Activated CD8-positive, alpha-beta T cell treated with anti-CD3 and anti-CD28 coated beads for 36 hours (primary cell): ENCODE data around the gene CLEC18B. TPM values are rescaled to one million over a fixed set of nuclear protein-coding genes. Genes with fewer than 3 reads are reported as not detected.
"Not testable (repeated sequence)": the region's sequence is repeated elsewhere in the genome, so short reads cannot be mapped to it uniquely, and the experiment has no call there.

ENCODE experiments used
- ATAC-seq: fragments of 200-7000 bp; cut with Tn5 transposase; one replicate; pipeline ENCODE4 v1.10.0; 2021; ENCODE audit warnings: mild to moderate bottlenecking, moderate library complexity
- CTCF ChIA-PET: fragments of 350-600 bp; sonication (Branson Sonifier 250); formaldehyde crosslinking; loops from one replicate; lab custom pipeline; 2021; ENCODE audit warnings: antibody characterized with exemption; lab: Charles Lee
- POLR2A ChIA-PET: fragments of 350-600 bp; sonication (Branson Sonifier 250); formaldehyde crosslinking; loops from one replicate; lab custom pipeline; 2021; ENCODE audit warnings: antibody characterized with exemption; lab: Charles Lee
- DNase-seq: peaks from one replicate; pipeline ENCODE4 v3.0.0-alpha.2; 2020
- H3K27ac Mint-ChIP-seq: one replicate; pipeline ENCODE4 v1.8.0; 2021; ENCODE audit warnings: mild to moderate bottlenecking, mixed read lengths
- H3K27me3 Mint-ChIP-seq: one replicate; pipeline ENCODE4 v1.8.0; 2021; ENCODE audit warnings: mixed read lengths
- H3K36me3 Mint-ChIP-seq: one replicate; pipeline ENCODE4 v1.8.0; 2021; ENCODE audit warnings: low read depth, mixed read lengths
- H3K4me1 Mint-ChIP-seq: one replicate; pipeline ENCODE4 v1.8.0; 2021; ENCODE audit warnings: low read depth, mixed read lengths
- H3K4me3 Mint-ChIP-seq: one replicate; pipeline ENCODE4 v1.8.0; 2021; ENCODE audit warnings: mild to moderate bottlenecking, moderate library complexity, mixed read lengths
- H3K9me3 Mint-ChIP-seq: one replicate; pipeline ENCODE4 v1.8.0; 2021; ENCODE audit warnings: mixed read lengths
- CTCF ChIP-seq: fragments of 200-600 bp; IDR thresholded peaks from one replicate; pipeline ENCODE4 v1.8.0; 2022; ENCODE audit warnings: antibody characterized with exemption, mild to moderate bottlenecking
- intact Hi-C: fragments of 100-400 bp; cut with micrococcal nuclease; formaldehyde crosslinking; loops from one replicate; pipeline ENCODE4 v1.10.0; 2022
- total RNA-seq, 2 experiments: library from RNA; stranded (reverse); gene quantifications; one replicate each; pipeline ENCODE4 v1.2.3, GENCODE V29; 2021

The CLEC18B gene
- total RNA-seq, 2 experiments from 2014 or later, result 0.22 TPM; not detected in 1

GRCh38 chr16:74394604-74395003, 26.7 kb downstream of the CLEC18B start:
- intact Hi-C loops, POLR2A ChIA-PET, H3K4me3 Mint-ChIP-seq, CTCF ChIA-PET, H3K27me3 Mint-ChIP-seq, H3K4me1 Mint-ChIP-seq, ATAC-seq, H3K9me3 Mint-ChIP-seq, DNase-seq, H3K27ac Mint-ChIP-seq, H3K36me3 Mint-ChIP-seq: not testable (repeated sequence)

DNA sequence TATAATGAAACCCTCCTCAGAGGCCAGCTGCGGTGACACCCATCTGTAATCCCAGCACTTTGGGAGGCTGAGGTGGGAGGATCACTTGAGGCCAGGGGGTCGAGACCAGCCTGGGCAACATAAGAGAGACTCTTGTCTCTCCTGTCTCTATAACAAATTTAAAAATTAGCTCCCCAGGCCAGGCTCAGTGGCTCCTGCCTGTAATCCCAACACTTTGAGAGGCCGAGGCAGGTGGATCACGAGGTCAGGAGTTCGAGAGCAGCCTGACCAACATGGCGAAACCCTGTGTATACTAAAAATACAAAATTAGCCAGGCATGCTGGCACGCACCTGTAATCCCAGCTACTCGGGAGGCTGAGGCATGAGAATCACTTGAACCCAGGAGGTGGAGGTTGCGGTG, 27.1 kb downstream of the CLEC18B start:
- intact Hi-C loops, H3K4me1 Mint-ChIP-seq, H3K36me3 Mint-ChIP-seq, H3K4me3 Mint-ChIP-seq, H3K9me3 Mint-ChIP-seq, CTCF ChIA-PET, ATAC-seq, H3K27me3 Mint-ChIP-seq, DNase-seq, POLR2A ChIA-PET, H3K27ac Mint-ChIP-seq: not testable (repeated sequence)

DNA sequence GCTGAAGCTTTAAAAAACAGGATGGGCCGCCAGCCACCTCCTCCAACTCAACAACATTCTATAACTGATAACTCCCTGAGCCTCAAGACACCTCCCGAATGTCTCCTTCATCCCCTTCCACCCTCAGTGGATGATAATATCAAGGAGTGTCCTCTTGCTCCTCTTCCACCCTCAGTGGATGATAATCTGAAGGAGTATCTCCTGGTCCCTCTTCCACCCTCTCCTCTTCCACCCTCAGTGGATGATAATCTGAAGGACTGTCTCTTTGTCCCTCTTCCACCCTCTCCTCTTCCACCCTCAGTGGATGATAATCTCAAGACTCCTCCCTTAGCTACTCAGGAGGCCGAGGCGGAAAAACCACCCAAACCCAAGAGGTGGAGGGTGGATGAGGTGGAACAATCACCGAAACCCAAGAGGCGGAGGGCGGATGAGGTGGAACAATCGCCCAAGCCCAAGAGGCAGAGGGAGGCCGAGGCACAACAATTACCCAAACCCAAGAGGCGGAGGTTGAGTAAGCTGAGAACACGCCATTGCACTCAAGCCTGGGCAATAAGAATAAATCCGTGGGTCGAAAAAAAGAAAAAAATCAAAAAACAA, 29.7 kb downstream of the CLEC18B start:
- H3K36me3 Mint-ChIP-seq, DNase-seq, POLR2A ChIA-PET, H3K4me1 Mint-ChIP-seq, H3K9me3 Mint-ChIP-seq, H3K27ac Mint-ChIP-seq, ATAC-seq, intact Hi-C loops, CTCF ChIA-PET, H3K27me3 Mint-ChIP-seq, H3K4me3 Mint-ChIP-seq: not testable (repeated sequence)

DNA sequence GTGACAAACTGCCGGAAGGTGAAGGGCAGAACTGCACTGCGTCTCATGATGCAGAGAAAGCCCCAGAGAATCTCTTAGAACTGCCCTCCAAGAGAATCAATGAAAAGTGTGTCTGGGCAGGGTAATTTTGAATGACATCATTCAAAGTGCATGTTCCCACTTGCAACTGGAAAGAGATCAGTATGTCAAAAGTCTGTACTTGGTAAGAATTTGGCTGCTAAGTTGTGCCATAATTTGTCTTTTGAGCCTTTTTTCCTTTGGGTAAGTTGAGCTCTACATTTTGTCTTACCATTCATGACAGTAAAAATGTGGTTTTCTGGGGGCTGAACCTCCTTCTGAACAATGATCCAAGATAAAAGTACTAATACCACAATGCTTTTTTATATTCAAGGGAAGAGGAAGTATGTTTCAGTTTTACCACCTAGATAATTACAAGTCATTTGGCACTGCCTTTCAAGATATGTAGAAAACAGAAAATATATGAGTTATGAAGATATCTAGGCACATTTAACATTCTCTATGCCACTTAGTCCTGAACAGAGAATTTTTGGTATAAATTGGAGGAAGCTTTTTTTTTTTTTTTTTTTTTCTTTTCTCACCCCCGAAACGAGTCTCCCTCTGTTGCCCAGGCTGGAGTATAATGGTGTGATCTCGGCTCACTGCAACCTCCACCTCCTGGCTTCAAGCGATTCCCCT, 38.8 kb downstream of the CLEC18B start:
- H3K27me3 Mint-ChIP-seq, H3K9me3 Mint-ChIP-seq, ATAC-seq, DNase-seq, H3K36me3 Mint-ChIP-seq, intact Hi-C loops, H3K4me1 Mint-ChIP-seq, H3K4me3 Mint-ChIP-seq, POLR2A ChIA-PET, CTCF ChIA-PET: not testable (repeated sequence)
- H3K27ac Mint-ChIP-seq, result peak overlapping the region; percentile 38

- POLR2A ChIA-PET, H3K36me3 Mint-ChIP-seq, H3K4me1 Mint-ChIP-seq, H3K27ac Mint-ChIP-seq, ATAC-seq, intact Hi-C loops, H3K9me3 Mint-ChIP-seq, H3K4me3 Mint-ChIP-seq, CTCF ChIA-PET, DNase-seq, H3K27me3 Mint-ChIP-seq: not testable (repeated sequence)
These were observed 47.5 kb downstream of the CLEC18B start for GRCh38 chr16:74373847-74374184.

GRCh38 chr16:74372953-74373846, 48.1 kb downstream of the CLEC18B start:
- Mint-ChIP-seq H3K36me3 (no peaks in the 10 kb centered on the region), H3K9me3 (no peaks in the 10 kb centered on the region), H3K27ac (no peak overlapping the region), H3K4me1 (no peaks in the 10 kb centered on the region), H3K27me3 (no peaks in the 10 kb centered on the region), H3K4me3 (no peak overlapping the region)
- TF ChIP-seq CTCF, result no peak
- no peak for ATAC-seq
- CTCF ChIA-PET, result no interaction called here
- intact Hi-C loops, result no loop called here
- POLR2A ChIA-PET, result interaction anchor here (0.5 kb wide), 1 partner anchor 131 kb away, joined by 3 read pairs; no protein-coding TSS in a partner anchor
- DNase-seq, result no peak

DNA sequence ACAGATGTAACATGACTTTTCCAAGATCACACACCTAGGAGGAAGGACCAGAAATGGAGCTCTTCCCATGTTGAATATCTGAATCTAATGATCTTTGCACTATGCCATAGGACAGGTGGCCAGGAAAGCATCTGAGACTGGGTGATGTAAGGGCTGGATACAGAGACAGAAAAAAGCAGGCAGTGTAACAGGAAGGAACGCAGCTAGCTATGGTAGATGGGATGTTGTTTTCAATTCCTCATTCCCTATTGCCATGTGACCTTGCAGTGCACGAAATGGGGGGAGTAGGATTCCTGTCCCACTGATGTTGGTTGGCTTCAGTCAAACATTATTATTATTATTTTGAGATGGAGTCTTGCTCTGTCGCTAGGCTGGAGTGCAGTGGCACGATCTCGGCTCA, 48.9 kb downstream of the CLEC18B start:
- ATAC-seq (no peak), DNase-seq (no peak)
- Mint-ChIP-seq H3K36me3 (no peaks in the 10 kb centered on the region), H3K9me3 (no peaks in the 10 kb centered on the region), H3K4me3 (no peak overlapping the region), H3K27ac (no peak overlapping the region), H3K4me1 (peaks cover 2% of the 10 kb centered on the region), H3K27me3 (no peaks in the 10 kb centered on the region)
- intact Hi-C loops, result no loop called here
- TF ChIP-seq CTCF, result no peak
- CTCF ChIA-PET, result no interaction called here
- POLR2A ChIA-PET, result no interaction called here

- POLR2A ChIA-PET, DNase-seq, CTCF ChIA-PET, intact Hi-C loops, H3K4me3 Mint-ChIP-seq, H3K36me3 Mint-ChIP-seq, H3K27ac Mint-ChIP-seq, H3K9me3 Mint-ChIP-seq, ATAC-seq, H3K27me3 Mint-ChIP-seq: not testable (repeated sequence)
- H3K4me1 Mint-ChIP-seq, result peaks cover 10% of the 10 kb centered on the region
These were observed 50.7 kb downstream of the CLEC18B start for GRCh38 chr16:74370338-74371135.
